OCI-LY1 (cell line): ENCODE results near the gene ROBO1.

Source experiments
- H2AFZ ChIP-seq: fragments of 200-600 bp; sonication (generic), shearing (Covaris generic); 2 replicates; pipeline ENCODE4 v1.6.0; 2014; ENCODE audit warnings: antibody characterized with exemption, mild to moderate bottlenecking, low read length
- H3F3A ChIP-seq: fragments of 200-600 bp; sonication (generic), shearing (Covaris generic); 2 replicates; pipeline ENCODE4 v1.6.0; 2014; ENCODE audit warnings: mild to moderate bottlenecking, antibody characterized with exemption, low read length, moderate library complexity; ENCODE audit not compliant: insufficient read depth
- H3K27ac ChIP-seq: fragments of 200-600 bp; sonication (generic); 2 replicates; pipeline ENCODE4 v1.5.1; 2014; ENCODE audit warnings: low read length, mixed run types, mild to moderate bottlenecking, low read depth; ENCODE audit not compliant: poor library complexity, severe bottlenecking
- H3K27me3 ChIP-seq: fragments of 200-600 bp; sonication (generic); 2 replicates; pipeline ENCODE4 v1.6.0; 2014; ENCODE audit warnings: antibody characterized with exemption, mild to moderate bottlenecking, low read length, moderate library complexity; ENCODE audit not compliant: insufficient read depth
- H3K36me3 ChIP-seq: fragments of 200-600 bp; sonication (generic); 2 replicates; pipeline ENCODE4 v1.6.1; 2014; ENCODE audit warnings: mild to moderate bottlenecking, antibody characterized with exemption, low read length, moderate library complexity, mixed read lengths; ENCODE audit not compliant: insufficient read depth
- H3K4me1 ChIP-seq: fragments of 200-600 bp; sonication (generic); 2 replicates; pipeline ENCODE4 v1.5.1; 2014; ENCODE audit warnings: mild to moderate bottlenecking, low read length, moderate library complexity; ENCODE audit not compliant: insufficient read depth, severe bottlenecking
- H3K4me2 ChIP-seq: fragments of 200-600 bp; sonication (generic), shearing (Covaris generic); 2 replicates; pipeline ENCODE4 v1.6.1; 2014; ENCODE audit warnings: low read length
- H3K4me3 ChIP-seq: fragments of 200-600 bp; sonication (generic); 2 replicates; pipeline ENCODE4 v1.5.1; 2014; ENCODE audit warnings: low read length, low read depth, mild to moderate bottlenecking, mixed read lengths; ENCODE audit not compliant: poor library complexity, severe bottlenecking
- H3K79me2 ChIP-seq: fragments of 200-600 bp; shearing (Covaris generic); 2 replicates; pipeline ENCODE4 v1.6.1; 2016; ENCODE audit warnings: mixed run types, low read length, mixed read lengths; ENCODE audit not compliant: insufficient read depth
- H3K9ac ChIP-seq: fragments of 200-600 bp; sonication (generic), shearing (Covaris generic); 2 replicates; pipeline ENCODE4 v1.6.1; 2014; ENCODE audit warnings: mild to moderate bottlenecking, low read length, mixed read lengths
- H3K9me2 ChIP-seq: fragments of 200-600 bp; sonication (generic), shearing (Covaris generic); 2 replicates; pipeline ENCODE4 v1.6.1; 2014; ENCODE audit warnings: low read depth, mild to moderate bottlenecking, low read length, mixed read lengths
- H3K9me3 ChIP-seq: fragments of 200-600 bp; shearing (Covaris generic); 2 replicates; pipeline ENCODE4 v1.6.1; 2014; ENCODE audit warnings: low read length, mixed read lengths
- H4K20me1 ChIP-seq: fragments of 200-600 bp; sonication (generic), shearing (Covaris generic); 2 replicates; pipeline ENCODE4 v1.6.0; 2016; ENCODE audit warnings: mild to moderate bottlenecking, low read length; ENCODE audit not compliant: insufficient read depth
- CTCF ChIP-seq: fragments of 200-600 bp; sonication (generic), shearing (Covaris generic); IDR thresholded peaks from 2 replicates; pipeline ENCODE4 v1.5.1; 2017; ENCODE audit warnings: mild to moderate bottlenecking, antibody characterized with exemption, low read length, moderate library complexity, mixed read lengths
- EZH2 ChIP-seq: fragments of 200-600 bp; sonication (generic), shearing (Covaris generic); IDR thresholded peaks from 2 replicates; pipeline ENCODE4 v1.8.0; 2017; ENCODE audit warnings: borderline replicate concordance, mixed run types, mild to moderate bottlenecking, antibody characterized with exemption, low read length, moderate library complexity, mixed read lengths

ROBO1 gene

GRCh38 chr3:79140708-79141107, 627.1 kb downstream of the ROBO1 start:
- H2AFZ ChIP-seq = no peak overlapping the region
- H4K20me1 ChIP-seq = no peaks in the 10 kb centered on the region
- H3K4me1 ChIP-seq = no peaks in the 10 kb centered on the region
- H3K4me2 ChIP-seq = no peak overlapping the region
- H3K9me2 ChIP-seq = no peaks in the 10 kb centered on the region
- H3K79me2 ChIP-seq = no peaks in the 10 kb centered on the region
- no peak overlapping the region for H3K27ac ChIP-seq
- no peaks in the 10 kb centered on the region for H3K36me3 ChIP-seq
- TF ChIP-seq CTCF (no peak), EZH2 (no peak)
- no peaks in the 10 kb centered on the region for H3K27me3 ChIP-seq
- no peak overlapping the region for H3K4me3 ChIP-seq
- H3K9me3 ChIP-seq = no peaks in the 10 kb centered on the region
- no peaks in the 10 kb centered on the region for H3F3A ChIP-seq
- H3K9ac ChIP-seq = no peak overlapping the region

GRCh38 chr3:79139395-79140068, 628.3 kb downstream of the ROBO1 start:
- no peak overlapping the region for H3K9ac ChIP-seq
- H2AFZ ChIP-seq = no peak overlapping the region

DNA sequence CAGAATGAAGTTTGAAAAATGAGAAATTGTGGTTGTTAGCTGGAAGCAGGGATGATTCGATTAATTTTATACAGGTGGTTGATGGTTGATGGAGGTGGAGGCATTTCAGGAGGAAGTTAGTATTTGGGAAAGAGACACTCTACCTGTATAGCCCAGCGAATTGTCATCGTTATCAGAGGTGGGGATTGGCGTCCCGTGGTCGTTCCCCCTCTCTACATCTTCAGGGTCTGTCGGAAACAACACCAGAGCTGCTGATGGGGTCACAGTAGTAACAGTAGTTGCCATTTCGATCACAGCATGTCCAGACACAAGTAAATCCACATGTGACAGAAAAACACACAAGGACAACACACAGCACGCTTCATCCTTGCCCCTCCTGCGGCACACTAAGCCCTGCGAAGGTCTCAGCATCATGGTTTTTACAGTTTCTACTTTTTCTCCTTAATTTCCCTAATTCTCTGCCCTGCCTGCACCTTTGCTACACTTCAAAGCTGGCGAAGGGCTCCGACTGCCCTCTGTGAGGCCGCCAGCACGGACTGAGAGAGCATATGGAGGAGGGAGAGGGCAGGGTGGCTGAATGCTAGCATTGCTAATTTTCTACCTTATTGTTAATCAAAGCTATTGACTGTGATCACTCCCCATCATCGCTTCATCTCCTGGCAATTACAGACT, 642.3 kb downstream of the ROBO1 start:
- Histone ChIP-seq H3K27me3 (no peaks in the 10 kb centered on the region), H3F3A (no peaks in the 10 kb centered on the region), H3K4me2 (no peak overlapping the region), H3K9me3 (no peaks in the 10 kb centered on the region), H3K27ac (no peak overlapping the region), H3K9me2 (no peaks in the 10 kb centered on the region), H3K4me3 (no peak overlapping the region), H2AFZ (no peak overlapping the region), H3K9ac (no peak overlapping the region), H3K36me3 (no peaks in the 10 kb centered on the region), H3K4me1 (no peaks in the 10 kb centered on the region), H4K20me1 (no peaks in the 10 kb centered on the region), H3K79me2 (no peaks in the 10 kb centered on the region)
- TF ChIP-seq CTCF = no peak
- TF ChIP-seq EZH2 = no peak

More at GRCh38 chr3:79139395-79140068, 628.3 kb downstream of the ROBO1 start:
- Histone ChIP-seq H3K9me2 (no peaks in the 10 kb centered on the region), H3K4me1 (no peaks in the 10 kb centered on the region), H3K27ac (no peak overlapping the region), H3K79me2 (no peaks in the 10 kb centered on the region), H3F3A (no peaks in the 10 kb centered on the region), H4K20me1 (no peaks in the 10 kb centered on the region), H3K4me3 (no peak overlapping the region), H3K4me2 (no peak overlapping the region), H3K36me3 (no peaks in the 10 kb centered on the region), H3K27me3 (no peaks in the 10 kb centered on the region), H3K9me3 (no peaks in the 10 kb centered on the region)
- TF ChIP-seq EZH2 (no peak), CTCF (no peak)
